Stimulated activated CD8-positive, alpha-beta memory T cell treated with anti-CD3 and anti-CD28 coated beads, Interleukin-4, amount 100 ng/mL, for 24 hours (primary cell): ENCODE results near the gene MADCAM1.
"Not testable (repeated sequence)": the region's sequence is repeated elsewhere in the genome, so short reads cannot be mapped to it uniquely, and the experiment has no call there.

Source experiments
- DNase-seq: peaks from one replicate; pipeline ENCODE4 v3.0.0-alpha.2; 2020; ENCODE audit warnings: low read depth

Gene MADCAM1

GRCh38 chr19:496112-496665 lies at the start of gene MADCAM1:
Gene MADCAM1, plus strand, starts transcription at chr19:496486. Its CDS starts 14 bp downstream, at chr19:496500.
- DNase-seq = no peak

- no peak for DNase-seq
Observed at GRCh38 chr19:447064-447426, 49.2 kb upstream of the MADCAM1 start.

GRCh38 chr19:447816-448560 lies 48.3 kb upstream of the MADCAM1 start:
- no peak for DNase-seq

- no peak for DNase-seq
Observed at GRCh38 chr19:449916-450315, 46.4 kb upstream of the MADCAM1 start.

- DNase-seq = not testable (repeated sequence)
Observed at GRCh38 chr19:450912-451481, 45.3 kb upstream of the MADCAM1 start.

GRCh38 chr19:452829-453228 lies 43.5 kb upstream of the MADCAM1 start:
- DNase-seq = no peak

- no peak for DNase-seq
Observed at GRCh38 chr19:453606-454005, 42.7 kb upstream of the MADCAM1 start.

GRCh38 chr19:455031-455705 lies 41.1 kb upstream of the MADCAM1 start:
- DNase-seq = no peak

- DNase-seq = no peak
Observed at GRCh38 chr19:455851-456546, 40.3 kb upstream of the MADCAM1 start.

GRCh38 chr19:456547-457110 lies 39.7 kb upstream of the MADCAM1 start:
- DNase-seq = no peak

GRCh38 chr19:457636-458035 lies 38.6 kb upstream of the MADCAM1 start:
- DNase-seq = no peak

- no peak for DNase-seq
Observed at GRCh38 chr19:458091-459042, 37.9 kb upstream of the MADCAM1 start.

- DNase-seq = peak; percentile 19
Observed at GRCh38 chr19:459724-460511, 36.4 kb upstream of the MADCAM1 start.

GRCh38 chr19:460877-461720 lies 35.2 kb upstream of the MADCAM1 start, which contains the start of gene SHC2:
Gene SHC2, minus strand, starts transcription at chr19:461033. Its CDS starts 37 bp downstream, at chr19:460996.
- DNase-seq = no peak

- DNase-seq = no peak
Observed at GRCh38 chr19:461721-462551, 34.4 kb upstream of the MADCAM1 start.

- DNase-seq = no peak
Observed at GRCh38 chr19:463483-464207, 32.6 kb upstream of the MADCAM1 start.

GRCh38 chr19:464208-464545 lies 32.1 kb upstream of the MADCAM1 start:
- no peak for DNase-seq
